GM19468 (cell line): ENCODE data around the gene AKT2.

ENCODE experiments used
- ATAC-seq: cut with Tn5 transposase; IDR thresholded peaks from one replicate; pipeline ENCODE4 v1.9.1; 2021; ENCODE audit warnings: mild to moderate bottlenecking, moderate library complexity, moderate number of reproducible peaks; ENCODE audit not compliant: unreplicated experiment; ENCODE audit errors: extremely low read depth

AKT2 gene

GRCh38 chr19:40274585-40275544 lies 10.3 kb downstream of the AKT2 start:
- no peak for ATAC-seq

- no peak for ATAC-seq
Measured at GRCh38 chr19:40273469-40274360, 11.4 kb downstream of the AKT2 start.

GRCh38 chr19:40272261-40272660 lies 12.9 kb downstream of the AKT2 start:
- no peak for ATAC-seq

GRCh38 chr19:40271706-40272105 lies 13.4 kb downstream of the AKT2 start:
- ATAC-seq = no peak

- ATAC-seq = no peak
Measured at GRCh38 chr19:40270362-40271089, 14.6 kb downstream of the AKT2 start.

GRCh38 chr19:40269216-40269940 lies 15.8 kb downstream of the AKT2 start:
- no peak for ATAC-seq

GRCh38 chr19:40267601-40267997 lies 17.5 kb downstream of the AKT2 start:
- ATAC-seq = no peak

- ATAC-seq = no peak
Measured at GRCh38 chr19:40266912-40267600, 18.1 kb downstream of the AKT2 start.

- ATAC-seq = no peak
Measured at GRCh38 chr19:40266119-40266518, 19.0 kb downstream of the AKT2 start.

GRCh38 chr19:40265763-40266099 lies 19.4 kb downstream of the AKT2 start:
- ATAC-seq = no peak

GRCh38 chr19:40265055-40265762 lies 19.9 kb downstream of the AKT2 start:
- ATAC-seq = no peak

GRCh38 chr19:40264314-40265054 lies 20.7 kb downstream of the AKT2 start:
- ATAC-seq = no peak

GRCh38 chr19:40263440-40264313 lies 21.5 kb downstream of the AKT2 start:
- no peak for ATAC-seq

- no peak for ATAC-seq
Measured at GRCh38 chr19:40262422-40262821, 22.7 kb downstream of the AKT2 start.

- no peak for ATAC-seq
Measured at GRCh38 chr19:40261631-40262030, 23.5 kb downstream of the AKT2 start.

- no peak for ATAC-seq
Measured at GRCh38 chr19:40257096-40257517, 28.0 kb downstream of the AKT2 start.

GRCh38 chr19:40256512-40256911 lies 28.6 kb downstream of the AKT2 start:
- ATAC-seq = no peak
